ENCODE results near the gene SUPT20H.

Gene SUPT20H

DNA sequence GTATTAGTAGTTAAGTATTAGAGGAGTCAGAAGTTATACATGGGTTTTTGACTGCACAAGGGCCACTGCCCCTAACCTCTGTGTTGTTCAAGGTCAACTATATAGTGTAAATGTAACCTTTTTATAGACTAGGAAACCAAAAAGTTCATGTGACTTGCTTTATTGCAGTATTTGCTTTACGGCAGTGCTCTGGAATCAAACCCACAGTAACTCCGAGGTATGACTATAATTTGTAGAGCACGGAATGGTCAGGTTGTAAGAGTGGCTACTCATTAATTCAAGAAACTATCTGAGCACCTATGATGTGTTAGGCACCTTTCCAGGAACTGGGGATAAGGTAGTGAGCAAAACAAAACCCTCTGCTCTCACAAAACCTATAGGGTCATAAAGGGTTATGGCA, 22.2 kb downstream of the SUPT20H start:
- Histone ChIP-seq H3K36me3 (ENCODE audit: control insufficient read depth in 1 of 2, insufficient read depth in 2 of 2, low read depth in 1 of 2, low read length in 2 of 2) (peaks cover 25 to 98% of the 10 kb centered on the region in 2 experiments), H3K4me1 (ENCODE audit: control insufficient read depth, insufficient read depth, low read depth, low read length) (no peaks in the 10 kb centered on the region), H4K91ac (ENCODE audit: low read length) (no peak overlapping the region), H2AFZ (ENCODE audit: low read depth, low read length) (no peak overlapping the region), H3K9ac (ENCODE audit: low read length) (no peak overlapping the region), H3K18ac (ENCODE audit: low read depth in 1 of 2, low read length in 2 of 2) (no peak overlapping the region), H3K4me3 (ENCODE audit: insufficient read depth in 1 of 2, low read depth in 1 of 2, low read length in 2 of 2) (no peak overlapping the region), H2AK5ac (ENCODE audit: low read length, severe bottlenecking) (no peak overlapping the region), H4K8ac (ENCODE audit: low read length) (no peak overlapping the region), H2BK5ac (ENCODE audit: low read depth, low read length, poor library complexity, severe bottlenecking) (no peak overlapping the region), H2BK12ac (ENCODE audit: low read length in 2 of 2) (no peak overlapping the region), H3K23ac (ENCODE audit: low read length in 2 of 2) (no peak overlapping the region), H2BK120ac (ENCODE audit: low read depth, low read length) (no peak overlapping the region), H3K27ac (ENCODE audit: low read length, poor library complexity, severe bottlenecking) (no peak overlapping the region), H3K4ac (ENCODE audit: low read depth in 1 of 2, low read length in 2 of 2) (no peak overlapping the region), H2BK15ac (ENCODE audit: low read depth, poor library complexity, severe bottlenecking) (no peak overlapping the region), H3K79me1 (replicated peaks; ENCODE audit: low read length, poor library complexity, severe bottlenecking) (peaks cover 23% of the 10 kb centered on the region), H3K4me2 (ENCODE audit: low read length, poor library complexity, severe bottlenecking) (no peak overlapping the region), H3K14ac (ENCODE audit: low read length in 2 of 2) (no peak overlapping the region), H3K27me3 (ENCODE audit: control insufficient read depth in 1 of 2, insufficient read depth in 1 of 2, low read length in 2 of 2) (no peaks in the 10 kb centered on the region), H3K9me3 (ENCODE audit: control insufficient read depth, low read length) (peaks cover 8% of the 10 kb centered on the region)
- 90% methylated on average over 3 of the region's 3 CpGs for WGBS
- no peak for DNase-seq

DNA sequence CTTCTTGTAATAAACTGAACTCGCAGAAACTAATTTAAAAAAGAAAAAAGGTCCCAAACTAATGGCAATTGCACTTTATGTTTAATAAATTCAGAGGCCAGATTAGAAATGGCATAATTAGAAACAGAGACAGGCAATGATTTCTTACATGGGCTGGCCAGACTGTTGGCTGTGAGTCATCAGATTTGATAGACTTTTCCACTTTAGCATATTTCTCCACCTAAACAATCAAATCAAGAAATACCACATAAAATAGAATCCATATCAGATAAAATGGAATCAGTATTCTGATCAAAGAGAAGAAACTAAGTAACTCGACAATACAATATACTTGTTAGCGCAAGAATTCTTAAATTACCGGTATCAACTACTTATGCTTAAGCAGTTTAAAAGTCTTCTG, 29.9 kb downstream of the SUPT20H start:
- no peak for DNase-seq
- Histone ChIP-seq H3K4me1 (ENCODE audit: control insufficient read depth, insufficient read depth, low read depth, low read length) (no peaks in the 10 kb centered on the region), H3K4me2 (ENCODE audit: low read length, poor library complexity, severe bottlenecking) (no peak overlapping the region), H2AFZ (ENCODE audit: low read depth, low read length) (no peak overlapping the region), H3K27me3 (ENCODE audit: control insufficient read depth in 1 of 2, insufficient read depth in 1 of 2, low read length in 2 of 2) (no peaks in the 10 kb centered on the region), H3K4me3 (ENCODE audit: insufficient read depth in 1 of 2, low read depth in 1 of 2, low read length in 2 of 2) (no peak overlapping the region), H3K18ac (ENCODE audit: low read depth in 1 of 2, low read length in 2 of 2) (no peak overlapping the region), H2BK15ac (ENCODE audit: low read depth, poor library complexity, severe bottlenecking) (no peak overlapping the region), H3K27ac (ENCODE audit: low read length, poor library complexity, severe bottlenecking) (no peak overlapping the region), H2AK5ac (ENCODE audit: low read length, severe bottlenecking) (no peak overlapping the region), H3K9me3 (ENCODE audit: control insufficient read depth, low read length) (no peaks in the 10 kb centered on the region), H4K8ac (ENCODE audit: low read length) (no peak overlapping the region), H2BK12ac (ENCODE audit: low read length in 2 of 2) (no peak overlapping the region), H4K91ac (ENCODE audit: low read length) (no peak overlapping the region), H3K9ac (ENCODE audit: low read length) (no peak overlapping the region), H3K14ac (ENCODE audit: low read length in 2 of 2) (no peak overlapping the region), H2BK5ac (ENCODE audit: low read depth, low read length, poor library complexity, severe bottlenecking) (no peak overlapping the region), H3K36me3 (ENCODE audit: control insufficient read depth in 1 of 2, insufficient read depth in 2 of 2, low read depth in 1 of 2, low read length in 2 of 2) (peaks cover 17 to 87% of the 10 kb centered on the region in 2 experiments), H3K4ac (ENCODE audit: low read depth in 1 of 2, low read length in 2 of 2) (no peak overlapping the region), H3K23ac (ENCODE audit: low read length in 2 of 2) (no peak overlapping the region), H3K79me1 (replicated peaks; ENCODE audit: low read length, poor library complexity, severe bottlenecking) (peaks cover 20% of the 10 kb centered on the region), H2BK120ac (ENCODE audit: low read depth, low read length) (no peak overlapping the region)
- WGBS: 100% methylated on average over 1 of the region's 4 CpGs

DNA sequence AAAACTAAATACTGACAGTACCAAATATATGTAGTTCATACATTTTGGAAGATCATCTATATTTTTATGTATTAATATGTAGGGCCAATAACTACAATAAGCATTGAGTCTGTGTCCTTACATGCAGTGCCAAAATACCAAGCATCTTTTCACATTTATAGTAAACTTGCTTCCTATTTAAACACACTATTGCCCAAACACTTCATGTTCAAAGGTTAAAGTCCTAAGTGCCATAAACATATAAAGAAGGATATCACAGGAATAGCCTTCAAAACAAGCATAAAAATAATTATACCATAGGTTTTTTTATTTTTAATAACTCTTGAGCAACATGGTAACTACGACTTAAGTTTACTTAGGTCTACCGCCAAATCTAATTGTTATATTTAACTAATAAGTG, 31.8 kb downstream of the SUPT20H start:
- Histone ChIP-seq H2BK5ac (ENCODE audit: low read depth, low read length, poor library complexity, severe bottlenecking) (no peak overlapping the region), H4K8ac (ENCODE audit: low read length) (no peak overlapping the region), H2BK15ac (ENCODE audit: low read depth, poor library complexity, severe bottlenecking) (no peak overlapping the region), H3K18ac (ENCODE audit: low read depth in 1 of 2, low read length in 2 of 2) (no peak overlapping the region), H3K36me3 (ENCODE audit: control insufficient read depth in 1 of 2, insufficient read depth in 2 of 2, low read depth in 1 of 2, low read length in 2 of 2) (peaks cover 13 to 87% of the 10 kb centered on the region in 2 experiments), H3K4me1 (ENCODE audit: control insufficient read depth, insufficient read depth, low read depth, low read length) (no peaks in the 10 kb centered on the region), H2AFZ (ENCODE audit: low read depth, low read length) (no peak overlapping the region), H3K27me3 (ENCODE audit: control insufficient read depth in 1 of 2, insufficient read depth in 1 of 2, low read length in 2 of 2) (no peaks in the 10 kb centered on the region), H2BK120ac (ENCODE audit: low read depth, low read length) (no peak overlapping the region), H2AK5ac (ENCODE audit: low read length, severe bottlenecking) (no peak overlapping the region), H3K4me2 (ENCODE audit: low read length, poor library complexity, severe bottlenecking) (no peak overlapping the region), H3K14ac (ENCODE audit: low read length in 2 of 2) (no peak overlapping the region), H3K27ac (ENCODE audit: low read length, poor library complexity, severe bottlenecking) (no peak overlapping the region), H3K4ac (ENCODE audit: low read depth in 1 of 2, low read length in 2 of 2) (no peak overlapping the region), H3K4me3 (ENCODE audit: insufficient read depth in 1 of 2, low read depth in 1 of 2, low read length in 2 of 2) (no peak overlapping the region), H4K91ac (ENCODE audit: low read length) (no peak overlapping the region), H3K79me1 (replicated peaks; ENCODE audit: low read length, poor library complexity, severe bottlenecking) (peaks cover 15% of the 10 kb centered on the region), H3K23ac (ENCODE audit: low read length in 2 of 2) (no peak overlapping the region), H3K9me3 (ENCODE audit: control insufficient read depth, low read length) (no peaks in the 10 kb centered on the region), H3K9ac (ENCODE audit: low read length) (no peak overlapping the region), H2BK12ac (ENCODE audit: low read length in 2 of 2) (no peak overlapping the region)
- no CpG with 5 or more reads among the region's 2 CpGs for WGBS
- no peak for DNase-seq

DNA sequence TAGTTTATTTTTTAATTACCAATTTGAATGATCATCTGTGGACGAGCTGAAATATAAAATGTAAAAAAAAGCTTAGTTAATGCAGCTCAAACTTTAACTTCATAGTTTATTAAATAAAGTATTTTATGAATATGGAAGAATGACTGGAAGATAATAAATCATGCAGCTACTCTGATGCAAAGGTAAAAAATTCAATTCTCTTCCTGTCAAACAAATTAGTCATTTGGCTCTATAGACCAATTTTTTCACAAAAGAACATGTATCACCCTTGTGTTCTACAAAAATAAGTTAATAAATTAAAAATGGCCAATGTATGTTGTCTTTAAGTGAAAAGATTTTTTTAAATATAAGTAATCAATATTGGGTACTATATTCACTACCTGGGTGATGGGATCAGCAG, 32.7 kb downstream of the SUPT20H start:
- Histone ChIP-seq H3K9ac (ENCODE audit: low read length) (no peak overlapping the region), H2AK5ac (ENCODE audit: low read length, severe bottlenecking) (no peak overlapping the region), H3K36me3 (ENCODE audit: control insufficient read depth in 1 of 2, insufficient read depth in 2 of 2, low read depth in 1 of 2, low read length in 2 of 2) (peaks cover 14 to 87% of the 10 kb centered on the region in 2 experiments), H3K4me3 (ENCODE audit: insufficient read depth in 1 of 2, low read depth in 1 of 2, low read length in 2 of 2) (no peak overlapping the region), H3K18ac (ENCODE audit: low read depth in 1 of 2, low read length in 2 of 2) (no peak overlapping the region), H3K14ac (ENCODE audit: low read length in 2 of 2) (no peak overlapping the region), H2BK5ac (ENCODE audit: low read depth, low read length, poor library complexity, severe bottlenecking) (no peak overlapping the region), H3K4me1 (ENCODE audit: control insufficient read depth, insufficient read depth, low read depth, low read length) (no peaks in the 10 kb centered on the region), H4K91ac (ENCODE audit: low read length) (no peak overlapping the region), H3K23ac (ENCODE audit: low read length in 2 of 2) (no peak overlapping the region), H3K27ac (ENCODE audit: low read length, poor library complexity, severe bottlenecking) (no peak overlapping the region), H4K8ac (ENCODE audit: low read length) (no peak overlapping the region), H3K4me2 (ENCODE audit: low read length, poor library complexity, severe bottlenecking) (no peak overlapping the region), H3K79me1 (replicated peaks; ENCODE audit: low read length, poor library complexity, severe bottlenecking) (peaks cover 10% of the 10 kb centered on the region), H3K27me3 (ENCODE audit: control insufficient read depth in 1 of 2, insufficient read depth in 1 of 2, low read length in 2 of 2) (no peaks in the 10 kb centered on the region), H3K4ac (ENCODE audit: low read depth in 1 of 2, low read length in 2 of 2) (no peak overlapping the region), H2AFZ (ENCODE audit: low read depth, low read length) (no peak overlapping the region), H3K9me3 (ENCODE audit: control insufficient read depth, low read length) (no peaks in the 10 kb centered on the region), H2BK120ac (ENCODE audit: low read depth, low read length) (no peak overlapping the region), H2BK12ac (ENCODE audit: low read length in 2 of 2) (no peak overlapping the region), H2BK15ac (ENCODE audit: low read depth, poor library complexity, severe bottlenecking) (no peak overlapping the region)
- no peak for DNase-seq
- WGBS: no CpG with 5 or more reads among the region's 1 CpG
